ENCODE measurements around the gene SULT1A4.
"Not testable (repeated sequence)": the region's sequence is repeated elsewhere in the genome, so short reads cannot be mapped to it uniquely, and the experiment has no call there.

Gene SULT1A4

GRCh38 chr16:29459706-29460646 lies at the start of gene SULT1A4:
Gene SULT1A4, plus strand, starts transcription at chr16:29459913. Its CDS starts 1,473 bp downstream, at chr16:29461386.
- not testable (repeated sequence) for DNase-seq

- DNase-seq: not testable (repeated sequence)
Observed at GRCh38 chr16:29423587-29423986, 36.1 kb upstream of the SULT1A4 start.

- not testable (repeated sequence) for DNase-seq
Observed at GRCh38 chr16:29425390-29425789, 34.3 kb upstream of the SULT1A4 start.

GRCh38 chr16:29453754-29454153 lies 6.0 kb upstream of the SULT1A4 start:
- not testable (repeated sequence) for DNase-seq

- not testable (repeated sequence) for DNase-seq
Observed at GRCh38 chr16:29454269-29454668, 5.4 kb upstream of the SULT1A4 start, which contains the start of the genes BOLA2 and SLX1B. Gene BOLA2, minus strand, starts transcription at chr16:29454351. Its CDS starts 98 bp downstream, at chr16:29454253. Gene SLX1B, plus strand, starts transcription at chr16:29454533.

DNA sequence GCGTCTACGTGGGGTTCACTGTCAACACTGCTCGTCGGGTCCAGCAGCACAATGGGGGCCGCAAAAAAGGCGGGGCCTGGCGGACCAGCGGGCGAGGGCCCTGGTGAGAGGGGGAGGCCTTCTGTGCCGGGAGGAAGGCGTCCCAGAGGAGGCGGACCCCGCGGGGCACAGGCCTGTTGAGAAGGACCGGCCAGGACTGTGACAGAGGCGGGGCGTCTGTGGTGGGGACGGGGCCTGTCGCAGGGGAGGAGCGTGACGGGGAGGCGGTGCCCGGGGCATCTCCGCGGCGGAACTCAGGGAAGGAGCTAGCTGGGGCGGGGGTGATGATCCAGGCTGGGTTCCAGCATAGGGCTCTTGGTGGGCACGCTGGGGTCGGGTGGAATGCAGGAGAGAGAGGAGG lies 4.9 kb upstream of the SULT1A4 start:
- DNase-seq: not testable (repeated sequence)

GRCh38 chr16:29457660-29458059 lies 2.1 kb upstream of the SULT1A4 start:
- DNase-seq: not testable (repeated sequence)

DNA sequence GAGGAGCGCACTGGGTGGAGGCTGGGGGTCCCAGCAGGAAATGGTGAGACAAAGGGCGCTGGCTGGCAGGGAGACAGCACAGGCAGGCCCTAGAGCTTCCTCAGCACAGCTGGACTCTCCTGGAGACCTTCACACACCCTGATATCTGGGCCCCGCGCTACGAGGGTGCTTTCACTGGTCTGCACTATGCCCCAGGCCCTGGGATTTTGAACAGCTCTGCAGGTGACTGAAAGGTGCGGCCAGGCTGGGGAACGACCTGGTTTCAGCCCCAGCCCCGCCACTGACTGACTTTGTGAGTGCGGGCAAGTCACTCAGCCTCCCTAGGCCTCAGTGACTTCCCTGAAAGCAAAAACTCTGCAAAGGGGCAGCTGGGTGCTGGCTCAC lies 926 bp downstream of the SULT1A4 start:
- not testable (repeated sequence) for DNase-seq

DNA sequence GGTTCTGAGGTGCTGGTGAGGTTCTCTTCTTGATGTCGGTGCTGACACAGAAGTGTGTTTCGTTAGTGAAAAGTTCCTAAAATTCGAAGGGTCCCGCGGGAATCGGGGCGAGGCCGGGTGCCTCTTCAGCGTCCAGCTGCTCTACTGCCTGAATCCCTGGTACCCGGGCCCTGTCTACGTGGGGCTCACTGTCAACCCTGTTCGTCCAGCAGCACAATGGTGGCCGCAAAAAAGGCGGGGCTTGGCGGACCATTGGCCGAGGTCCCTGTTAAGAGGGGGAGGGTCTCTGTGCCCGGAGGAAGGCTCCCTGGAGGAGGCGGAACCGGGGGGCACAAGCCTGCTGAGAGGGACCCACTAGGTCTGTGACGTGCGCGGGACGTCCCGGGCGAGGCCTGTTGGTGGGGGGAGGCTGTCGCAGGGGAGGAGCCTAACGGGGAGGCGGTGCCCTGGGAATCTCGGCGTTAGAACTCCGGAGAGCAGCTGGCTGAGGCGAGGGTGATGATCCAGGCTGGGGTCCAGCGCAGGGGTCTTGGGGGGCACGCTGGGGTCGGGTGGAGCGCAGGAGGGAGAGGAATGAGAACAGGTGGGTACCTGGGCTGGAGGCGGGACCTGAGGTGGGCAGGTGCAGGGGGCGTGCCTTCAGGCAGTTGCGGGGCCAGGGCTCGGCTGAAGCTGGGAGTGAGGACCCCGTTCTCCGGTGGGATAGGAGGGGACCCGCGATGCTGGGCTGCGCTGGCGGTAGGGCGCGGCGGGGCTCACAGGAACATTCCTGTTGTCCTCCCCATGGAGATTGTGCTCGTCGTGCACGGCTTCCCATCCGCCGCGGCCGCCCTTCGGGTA lies 6.5 kb downstream of the SULT1A4 start:
- not testable (repeated sequence) for DNase-seq

DNA sequence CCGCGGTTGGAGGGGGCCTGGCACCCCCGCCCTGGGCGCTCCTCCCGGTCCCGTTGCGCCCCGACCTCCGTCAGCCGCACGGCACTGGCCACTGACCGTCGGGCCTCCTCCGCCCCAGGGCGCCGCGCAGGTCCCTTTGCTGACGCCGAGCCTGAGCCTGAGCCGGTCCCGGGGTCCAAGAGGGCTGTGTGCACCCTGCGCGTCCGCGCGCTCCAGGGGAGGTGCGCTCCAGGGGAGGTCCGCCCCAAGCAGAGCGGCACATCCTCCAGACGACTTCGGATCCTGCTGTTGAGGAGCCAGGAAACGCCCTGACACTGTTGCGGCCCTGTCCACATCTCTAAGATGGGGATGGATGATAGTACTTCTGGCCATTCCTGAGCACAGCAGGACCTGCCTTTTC lies 7.2 kb downstream of the SULT1A4 start:
- not testable (repeated sequence) for DNase-seq

GRCh38 chr16:29467654-29468366 lies 8.1 kb downstream of the SULT1A4 start:
- not testable (repeated sequence) for DNase-seq

- DNase-seq: not testable (repeated sequence)
Observed at GRCh38 chr16:29469660-29470059, 9.9 kb downstream of the SULT1A4 start.

DNA sequence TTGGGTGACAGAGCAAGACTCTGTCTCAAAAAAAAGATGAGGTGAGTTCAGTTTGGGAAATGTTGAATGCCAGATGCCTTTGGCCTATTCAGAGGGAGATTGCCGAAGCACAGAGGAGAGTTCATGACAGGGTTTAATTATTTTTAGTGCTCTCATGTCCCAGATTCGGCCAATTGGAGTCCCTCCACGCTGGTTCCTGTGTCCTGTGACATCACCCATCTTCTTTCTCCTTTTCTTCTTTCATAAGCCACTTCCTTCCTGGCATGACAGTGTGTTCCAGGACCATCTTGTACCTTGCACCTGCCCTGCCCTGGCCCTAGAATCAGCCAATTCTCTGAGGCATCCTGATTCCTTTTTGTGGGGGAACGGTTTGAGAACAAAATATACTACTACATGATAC lies 12.4 kb downstream of the SULT1A4 start:
- DNase-seq: not testable (repeated sequence)

DNA sequence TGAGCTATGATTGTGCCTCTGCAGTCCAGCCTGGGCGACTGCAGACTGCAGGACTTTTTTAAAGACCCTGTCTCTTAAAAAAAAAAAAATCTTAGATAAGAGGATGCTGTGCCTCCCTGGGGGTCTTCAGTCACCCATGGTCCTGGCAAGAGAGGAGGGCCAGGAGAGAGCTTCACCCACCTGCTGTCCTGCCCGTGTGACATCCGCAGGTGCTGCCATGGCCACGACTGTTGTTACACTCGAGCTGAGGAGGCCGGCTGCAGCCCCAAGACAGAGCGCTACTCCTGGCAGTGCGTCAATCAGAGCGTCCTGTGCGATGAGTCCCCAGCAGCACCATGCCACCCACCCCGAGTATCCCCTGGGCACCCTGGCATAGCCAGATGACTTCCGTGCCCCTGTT lies 22.6 kb downstream of the SULT1A4 start:
- DNase-seq: not testable (repeated sequence)

GRCh38 chr16:29506308-29506707 lies 46.6 kb downstream of the SULT1A4 start, which contains the start of gene NPIPB12:
Gene NPIPB12, minus strand, starts transcription at chr16:29506408.
- not testable (repeated sequence) for DNase-seq
